Chondrocyte (in vitro differentiated cells): ENCODE measurements around the gene TMEM255B. TPM values are rescaled to one million over a fixed set of nuclear protein-coding genes. Genes with fewer than 3 reads are reported as not detected.

ENCODE experiments used
- DNase-seq: peaks from one replicate; pipeline ENCODE4 v3.0.0; 2021; ENCODE audit warnings: mixed read lengths, low spot score
- H3K27ac Mint-ChIP-seq: one replicate; pipeline ENCODE4 v1.8.0; 2021; ENCODE audit warnings: mild to moderate bottlenecking, moderate library complexity, mixed read lengths; ENCODE audit not compliant: unreplicated experiment
- H3K27me3 Mint-ChIP-seq: 2 replicates; pipeline ENCODE4 v1.8.0; 2021; ENCODE audit warnings: low read depth, mixed read lengths
- H3K36me3 Mint-ChIP-seq: 2 replicates; pipeline ENCODE4 v1.8.0; 2021; ENCODE audit warnings: low read depth, mixed read lengths
- H3K4me1 Mint-ChIP-seq: 2 replicates; pipeline ENCODE4 v1.8.0; 2021; ENCODE audit warnings: low read depth, mild to moderate bottlenecking, mixed read lengths
- H3K4me3 Mint-ChIP-seq: one replicate; pipeline ENCODE4 v1.8.0; 2021; ENCODE audit warnings: mild to moderate bottlenecking, moderate library complexity, mixed read lengths; ENCODE audit not compliant: unreplicated experiment
- H3K9me3 Mint-ChIP-seq: 2 replicates; pipeline ENCODE4 v1.8.0; 2021; ENCODE audit warnings: low read depth, mixed read lengths
- total RNA-seq: library from RNA; stranded (reverse); gene quantifications from 3 replicates; pipeline ENCODE4 v1.2.1, GENCODE V29; 2021
- TF ChIP-seq, protein P1 (sequence below): fragments of 200-600 bp; sonication (generic); IDR thresholded peaks from 2 replicates; pipeline ENCODE4 v1.5.0; 2021; ENCODE audit warnings: antibody characterized with exemption, mild to moderate bottlenecking, moderate library complexity

TMEM255B gene
- total RNA-seq, 1 donor from 2014 or later, result 5.2 TPM

DNA sequence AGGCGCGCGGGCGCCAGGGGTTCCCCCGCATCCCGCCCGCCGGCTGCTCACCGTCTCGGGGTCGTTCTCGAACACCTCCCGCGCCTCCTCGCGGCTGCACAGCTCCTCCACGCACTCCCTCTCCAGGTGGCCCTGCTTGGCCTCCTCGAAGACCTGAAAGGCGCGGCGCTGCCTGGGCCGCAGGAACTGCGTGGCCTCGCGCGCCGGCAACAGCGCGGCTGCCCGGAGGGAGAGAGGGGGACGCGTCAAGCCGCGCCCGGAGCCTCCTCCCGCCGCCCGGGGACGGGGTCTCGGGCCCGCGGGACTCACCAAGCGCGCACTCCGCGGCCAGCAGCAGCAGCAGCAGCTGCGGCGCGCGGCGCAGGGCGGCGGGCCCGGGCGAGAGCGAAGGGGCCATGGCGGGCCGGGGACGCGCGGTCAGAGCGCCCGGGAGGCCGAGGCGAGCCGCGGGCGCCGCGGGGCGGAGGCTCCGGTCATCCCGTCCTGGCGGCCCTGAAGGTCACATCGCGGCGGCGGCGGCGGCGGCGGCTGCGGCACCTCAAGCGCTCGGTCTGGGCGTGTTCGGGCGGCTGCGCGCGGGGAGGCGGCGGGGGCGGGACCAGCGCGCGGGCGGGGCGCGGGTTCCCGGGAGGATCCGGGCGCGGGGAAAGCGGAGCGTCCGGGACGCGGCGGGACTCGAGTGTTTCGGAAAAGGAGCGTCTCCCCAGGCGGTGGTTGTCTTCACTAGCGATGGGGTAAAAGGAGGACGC lies 104.7 kb downstream of the TMEM255B start, which contains the start of gene GAS6:
GAS6 (minus strand) TSS at position 553 of the 749 bp plus-strand sequence; CDS start at position 397, 156 bp downstream.
- H3K27me3 Mint-ChIP-seq, result peaks cover 9% of the 10 kb centered on the region
- H3K9me3 Mint-ChIP-seq, result no peaks in the 10 kb centered on the region
- peaks cover 6% of the 10 kb centered on the region for H3K36me3 Mint-ChIP-seq
- peaks cover 36% of the 10 kb centered on the region for H3K4me1 Mint-ChIP-seq
- DNase-seq, result no peak
- peak within 1 kb of the TSS; percentile 22 for H3K27ac Mint-ChIP-seq
- peak within 1 kb of the TSS; percentile 76 for H3K4me3 Mint-ChIP-seq
- TF ChIP-seq, protein P1, sequence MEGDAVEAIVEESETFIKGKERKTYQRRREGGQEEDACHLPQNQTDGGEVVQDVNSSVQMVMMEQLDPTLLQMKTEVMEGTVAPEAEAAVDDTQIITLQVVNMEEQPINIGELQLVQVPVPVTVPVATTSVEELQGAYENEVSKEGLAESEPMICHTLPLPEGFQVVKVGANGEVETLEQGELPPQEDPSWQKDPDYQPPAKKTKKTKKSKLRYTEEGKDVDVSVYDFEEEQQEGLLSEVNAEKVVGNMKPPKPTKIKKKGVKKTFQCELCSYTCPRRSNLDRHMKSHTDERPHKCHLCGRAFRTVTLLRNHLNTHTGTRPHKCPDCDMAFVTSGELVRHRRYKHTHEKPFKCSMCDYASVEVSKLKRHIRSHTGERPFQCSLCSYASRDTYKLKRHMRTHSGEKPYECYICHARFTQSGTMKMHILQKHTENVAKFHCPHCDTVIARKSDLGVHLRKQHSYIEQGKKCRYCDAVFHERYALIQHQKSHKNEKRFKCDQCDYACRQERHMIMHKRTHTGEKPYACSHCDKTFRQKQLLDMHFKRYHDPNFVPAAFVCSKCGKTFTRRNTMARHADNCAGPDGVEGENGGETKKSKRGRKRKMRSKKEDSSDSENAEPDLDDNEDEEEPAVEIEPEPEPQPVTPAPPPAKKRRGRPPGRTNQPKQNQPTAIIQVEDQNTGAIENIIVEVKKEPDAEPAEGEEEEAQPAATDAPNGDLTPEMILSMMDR, result peak; percentile 58

DNA sequence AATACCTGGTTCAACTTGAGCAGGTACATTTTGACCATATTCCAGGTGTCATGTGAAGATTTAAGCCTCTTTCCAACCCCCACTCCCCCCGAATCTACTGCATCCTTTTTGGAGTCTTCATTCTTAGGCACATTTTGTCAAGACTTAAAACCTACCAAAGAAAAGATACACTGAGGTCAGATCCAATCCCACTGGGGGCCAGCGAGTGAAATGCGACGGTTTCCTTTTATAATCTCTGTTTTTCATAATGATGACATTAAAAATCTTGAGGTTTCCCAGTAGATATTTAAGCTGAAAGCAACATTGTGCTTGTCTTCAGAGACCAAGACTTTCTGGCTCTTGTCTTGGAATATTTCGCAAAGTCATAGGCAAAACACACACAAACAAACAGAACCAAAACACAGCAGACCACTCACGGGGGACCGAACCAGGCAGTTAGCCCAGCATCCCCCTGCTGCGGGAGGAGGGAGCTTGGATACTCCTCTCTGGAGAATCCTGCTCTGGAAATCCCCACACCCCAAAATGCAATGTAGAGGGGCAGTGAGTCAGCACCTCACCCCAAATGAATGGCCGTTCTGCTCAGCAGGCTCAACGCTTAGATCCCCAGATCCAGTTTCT lies 105.4 kb downstream of the TMEM255B start:
- Mint-ChIP-seq H3K27ac (peak overlapping the region; percentile 22), H3K4me1 (peaks cover 36% of the 10 kb centered on the region), H3K36me3 (peaks cover 2% of the 10 kb centered on the region), H3K27me3 (peaks cover 11% of the 10 kb centered on the region), H3K9me3 (no peaks in the 10 kb centered on the region), H3K4me3 (peak overlapping the region; percentile 71)
- DNase-seq, result no peak
- TF ChIP-seq, protein P1, result no peak

DNA sequence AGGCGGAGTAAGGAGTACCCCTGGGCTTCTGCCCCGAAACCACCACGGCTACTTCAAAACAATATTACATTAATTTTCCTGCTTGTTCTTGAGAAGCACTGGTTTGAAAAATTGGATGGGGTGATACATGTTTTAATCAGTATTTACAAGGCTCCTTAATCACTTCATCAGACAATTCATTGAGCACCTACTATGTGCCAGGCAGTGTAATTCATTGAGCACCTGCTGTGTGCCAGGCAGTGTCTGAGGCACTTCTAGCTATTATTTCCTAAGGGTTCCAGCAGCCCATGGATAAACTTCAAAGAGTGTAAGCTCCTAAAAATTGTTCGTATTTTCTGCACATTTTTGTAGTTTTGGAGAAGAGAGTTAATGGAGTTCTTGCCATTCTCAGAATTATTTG lies 106.4 kb downstream of the TMEM255B start:
- no peak for DNase-seq
- peaks cover 1% of the 10 kb centered on the region for H3K36me3 Mint-ChIP-seq
- peaks cover 14% of the 10 kb centered on the region for H3K27me3 Mint-ChIP-seq
- TF ChIP-seq, protein P1, result no peak
- no peaks in the 10 kb centered on the region for H3K9me3 Mint-ChIP-seq
- no peak overlapping the region for H3K27ac Mint-ChIP-seq
- peak overlapping the region; percentile 29 for H3K4me3 Mint-ChIP-seq
- peaks cover 29% of the 10 kb centered on the region for H3K4me1 Mint-ChIP-seq

Other genes starting within 250 kb of the TMEM255B start
- 52.8 to 76.0 TPM (median 54.3 TPM) in 3 replicates for gene TFDP1, start 174.5 kb upstream of the TMEM255B start, total RNA-seq
- gene ATP4B, start 101.0 kb upstream of the TMEM255B start, total RNA-seq, result not detected in 3 replicates
- gene GRK1, start 92.0 kb upstream of the TMEM255B start, total RNA-seq, result 0.07 TPM in 1 of 3 replicates, not detected in the others
- gene GAS6, start 104.8 kb downstream of the TMEM255B start, total RNA-seq, result 83.7 to 113 TPM (median 111 TPM) in 3 replicates
- 1.7 to 2.2 TPM (median 2.0 TPM) in 3 replicates for gene C13orf46, start 214.8 kb downstream of the TMEM255B start, total RNA-seq